LNCaP clone FGC (cell line): Measurements from ENCODE around the gene TAF11.
"Not testable (repeated sequence)": the region's sequence is repeated elsewhere in the genome, so short reads cannot be mapped to it uniquely, and the experiment has no call there.

Experiments used
- DNase-seq: peaks from one replicate; pipeline ENCODE4 v3.0.0-alpha.2; 2011; ENCODE audit warnings: low read depth
- H3K4me3 ChIP-seq: 2 replicates; pipeline ENCODE4 v1.5.1; 2011; ENCODE audit warnings: mild to moderate bottlenecking, low read depth, low read length, control low read depth
- CTCF ChIP-seq: IDR thresholded peaks from 2 replicates; pipeline ENCODE4 v1.5.1; 2012; ENCODE audit warnings: mild to moderate bottlenecking; ENCODE audit not compliant: control insufficient read depth, insufficient read depth; ENCODE audit errors: extremely low read depth

TAF11 gene

GRCh38 chr6:34891296-34891695 is 3.5 kb upstream of the TAF11 start:
- TF ChIP-seq CTCF = no peak
- no peak for DNase-seq
- no peak overlapping the region for H3K4me3 ChIP-seq

- DNase-seq = no peak
- no peak for TF ChIP-seq CTCF
- peak overlapping the region; percentile 80 for H3K4me3 ChIP-seq
Observed at GRCh38 chr6:34890533-34890925, 2.7 kb upstream of the TAF11 start.

- no peak for DNase-seq
- no peak for TF ChIP-seq CTCF
- peak within 1 kb of the TSS; percentile 80 for H3K4me3 ChIP-seq
Observed at GRCh38 chr6:34888874-34889555, 1.2 kb upstream of the TAF11 start, which contains the start of gene ANKS1A. Gene ANKS1A, plus strand, starts transcription at chr6:34889255. Its CDS starts 148 bp downstream, at chr6:34889403.

GRCh38 chr6:34888514-34888856 is 643 bp upstream of the TAF11 start:
- peak overlapping the region; percentile 80 for H3K4me3 ChIP-seq
- TF ChIP-seq CTCF = no peak
- DNase-seq = no peak

- DNase-seq, H3K4me3 ChIP-seq: not testable (repeated sequence)
Observed at GRCh38 chr6:34885837-34886236, 2.0 kb downstream of the TAF11 start.

- H3K4me3 ChIP-seq = no peak overlapping the region
- DNase-seq = no peak
- no peak for TF ChIP-seq CTCF
Observed at GRCh38 chr6:34884996-34885395, 2.8 kb downstream of the TAF11 start.

GRCh38 chr6:34884073-34884472 is 3.8 kb downstream of the TAF11 start:
- H3K4me3 ChIP-seq = not testable (repeated sequence)

GRCh38 chr6:34877869-34878485 is 9.9 kb downstream of the TAF11 start:
- no peak for TF ChIP-seq CTCF
- no peak overlapping the region for H3K4me3 ChIP-seq
- DNase-seq = no peak

More at GRCh38 chr6:34884073-34884472, 3.8 kb downstream of the TAF11 start:
- not testable (repeated sequence) for DNase-seq
